ENCODE measurements around the gene ADGRL3.

- TF ChIP-seq CTCF (IDR thresholded peaks at IDR 0.05) (no peak), POLR2A (IDR thresholded peaks at IDR 0.05) (no peak), EP300 (IDR thresholded peaks at IDR 0.05) (no peak)
Observed at GRCh38 chr4:61837395-61837794, 637.3 kb downstream of the ADGRL3 start.
